ENCODE results near the gene TFCP2.

The TFCP2 gene

DNA sequence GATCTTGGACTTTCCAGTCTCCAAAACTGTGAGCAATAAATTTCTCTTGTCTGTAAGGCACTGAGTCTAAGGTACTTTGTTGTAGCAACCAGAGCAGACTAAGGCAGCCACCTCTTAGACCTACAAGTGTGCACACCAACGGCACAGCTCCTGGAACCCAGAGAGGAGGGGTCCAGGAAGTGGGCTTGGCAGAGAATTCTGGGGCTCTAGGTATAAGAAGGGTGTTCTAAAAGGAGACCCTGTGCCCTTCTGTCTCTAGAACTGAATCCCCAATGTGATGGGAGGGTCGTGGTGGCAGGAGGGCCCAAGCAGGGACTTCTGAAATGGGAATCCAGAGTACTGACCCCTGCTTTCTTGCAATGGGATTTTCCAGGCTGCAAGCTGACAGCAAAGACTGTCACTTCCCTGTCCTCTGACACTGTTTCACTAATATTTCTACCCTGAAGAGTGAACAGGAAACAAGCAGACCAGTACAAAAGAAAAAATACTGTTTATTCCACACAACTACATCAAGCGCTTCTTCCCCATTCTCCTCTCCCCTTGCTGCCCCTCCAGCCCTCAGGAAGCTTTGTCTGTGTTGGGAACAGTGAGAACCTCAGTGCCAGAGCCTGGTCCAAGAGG lies 13.6 kb upstream of the TFCP2 start:
- Histone ChIP-seq H3K36me3 (no peaks in the 10 kb centered on the region), H3K27ac (peak overlapping the region; percentile 22; the same call in 1 of the 2 replicates), H3K27me3 (ENCODE audit: insufficient read depth, low read depth, severe bottlenecking) (no peaks in the 10 kb centered on the region), H3K4me3 (ENCODE audit: low read depth, low read length) (no peak overlapping the region), H3K9me3 (ENCODE audit: severe bottlenecking) (no peaks in the 10 kb centered on the region)
- TF ChIP-seq, protein P1, sequence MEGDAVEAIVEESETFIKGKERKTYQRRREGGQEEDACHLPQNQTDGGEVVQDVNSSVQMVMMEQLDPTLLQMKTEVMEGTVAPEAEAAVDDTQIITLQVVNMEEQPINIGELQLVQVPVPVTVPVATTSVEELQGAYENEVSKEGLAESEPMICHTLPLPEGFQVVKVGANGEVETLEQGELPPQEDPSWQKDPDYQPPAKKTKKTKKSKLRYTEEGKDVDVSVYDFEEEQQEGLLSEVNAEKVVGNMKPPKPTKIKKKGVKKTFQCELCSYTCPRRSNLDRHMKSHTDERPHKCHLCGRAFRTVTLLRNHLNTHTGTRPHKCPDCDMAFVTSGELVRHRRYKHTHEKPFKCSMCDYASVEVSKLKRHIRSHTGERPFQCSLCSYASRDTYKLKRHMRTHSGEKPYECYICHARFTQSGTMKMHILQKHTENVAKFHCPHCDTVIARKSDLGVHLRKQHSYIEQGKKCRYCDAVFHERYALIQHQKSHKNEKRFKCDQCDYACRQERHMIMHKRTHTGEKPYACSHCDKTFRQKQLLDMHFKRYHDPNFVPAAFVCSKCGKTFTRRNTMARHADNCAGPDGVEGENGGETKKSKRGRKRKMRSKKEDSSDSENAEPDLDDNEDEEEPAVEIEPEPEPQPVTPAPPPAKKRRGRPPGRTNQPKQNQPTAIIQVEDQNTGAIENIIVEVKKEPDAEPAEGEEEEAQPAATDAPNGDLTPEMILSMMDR (IDR thresholded peaks at IDR 0.05; ENCODE audit: low read depth, low read length), result no peak
- DNase-seq, result no peak

DNA sequence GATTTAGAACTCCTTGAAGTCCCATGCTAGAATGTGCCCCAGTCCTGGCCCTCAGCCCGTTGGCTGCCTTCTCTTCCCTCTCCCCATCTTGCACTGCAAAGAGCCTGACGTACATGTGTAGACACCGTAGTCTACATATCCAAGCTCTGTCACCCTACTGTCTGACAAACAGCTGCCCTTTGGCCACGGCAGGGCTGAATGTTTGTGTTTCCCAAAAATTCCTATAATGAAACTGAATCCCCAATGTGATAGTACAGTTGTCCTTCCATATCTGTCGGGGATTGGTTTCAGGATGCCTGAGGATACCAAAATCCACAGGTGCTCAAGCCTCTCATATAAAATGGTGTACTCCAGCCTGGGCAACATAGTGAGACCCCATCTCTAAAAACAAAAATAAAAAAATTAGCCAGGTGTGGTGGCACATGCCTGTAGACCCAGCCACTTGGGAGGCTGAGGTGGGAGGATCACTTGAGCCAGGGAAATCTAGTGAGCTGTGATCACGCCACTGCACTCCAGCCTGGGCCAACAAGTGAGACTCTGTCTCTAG lies 12.3 kb upstream of the TFCP2 start:
- H3K36me3 ChIP-seq, result no peaks in the 10 kb centered on the region
- TF ChIP-seq, protein P1 (IDR thresholded peaks at IDR 0.05; ENCODE audit: low read depth, low read length), result no peak
- no peak overlapping the region for H3K27ac ChIP-seq
- H3K4me3 ChIP-seq (ENCODE audit: low read depth, low read length), result no peak overlapping the region
- no peaks in the 10 kb centered on the region for H3K9me3 ChIP-seq (ENCODE audit: severe bottlenecking)
- H3K27me3 ChIP-seq (ENCODE audit: insufficient read depth, low read depth, severe bottlenecking), result no peaks in the 10 kb centered on the region
- no peak for DNase-seq

DNA sequence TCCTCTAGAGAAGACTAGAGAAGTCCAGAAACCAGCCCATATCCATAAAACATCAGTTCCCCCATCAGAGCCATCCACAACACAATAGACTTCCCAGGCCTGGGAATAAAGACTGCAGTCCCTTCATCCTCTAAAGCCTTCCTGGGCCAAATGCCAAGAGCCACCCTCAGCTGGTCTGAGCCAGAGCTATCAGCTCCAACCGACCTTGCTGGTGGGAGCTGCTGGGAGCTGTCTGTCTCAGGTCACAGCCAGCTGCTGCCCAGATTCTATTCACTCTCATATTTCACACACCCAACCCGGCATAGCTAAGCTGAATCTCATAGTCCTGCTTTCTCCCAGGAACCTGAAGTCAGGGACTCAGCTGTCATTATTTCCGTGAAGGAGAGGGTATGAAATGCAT lies 10.9 kb upstream of the TFCP2 start:
- TF ChIP-seq, protein P1 (IDR thresholded peaks at IDR 0.05; ENCODE audit: low read depth, low read length), result no peak
- peak overlapping the region; percentile 9 for H3K4me3 ChIP-seq (ENCODE audit: low read depth, low read length)
- peak; percentile 88 for DNase-seq
- H3K27ac ChIP-seq, result peak overlapping the region; percentile 76
- no peaks in the 10 kb centered on the region for H3K9me3 ChIP-seq (ENCODE audit: severe bottlenecking)
- no peaks in the 10 kb centered on the region for H3K36me3 ChIP-seq
- no peaks in the 10 kb centered on the region for H3K27me3 ChIP-seq (ENCODE audit: insufficient read depth, low read depth, severe bottlenecking)

DNA sequence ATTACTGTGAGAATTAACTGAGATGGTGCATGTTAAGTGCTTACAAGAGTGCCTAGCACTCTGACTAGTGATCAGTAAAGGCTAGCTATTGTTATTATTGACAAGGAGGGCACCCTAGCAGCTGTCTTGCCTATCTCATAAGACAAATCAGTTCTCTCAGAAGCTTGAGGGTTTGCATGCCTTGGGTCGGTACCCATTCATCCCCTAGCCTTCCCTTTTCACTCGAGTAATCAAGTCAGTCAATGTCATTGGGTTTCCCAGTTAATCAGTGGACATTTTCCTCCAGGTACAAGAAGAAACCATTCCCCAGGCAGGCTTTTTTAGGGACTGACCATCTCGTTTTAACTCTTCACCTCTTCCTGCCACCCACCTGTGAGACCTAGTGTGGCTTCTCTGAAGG lies 10.4 kb upstream of the TFCP2 start:
- TF ChIP-seq, protein P1 (IDR thresholded peaks at IDR 0.05; ENCODE audit: low read depth, low read length), result no peak
- Histone ChIP-seq H3K36me3 (no peaks in the 10 kb centered on the region), H3K9me3 (ENCODE audit: severe bottlenecking) (no peaks in the 10 kb centered on the region), H3K27ac (peak overlapping the region; percentile 76), H3K27me3 (ENCODE audit: insufficient read depth, low read depth, severe bottlenecking) (no peaks in the 10 kb centered on the region), H3K4me3 (ENCODE audit: low read depth, low read length) (no peak overlapping the region; the same call in 1 of the 2 replicates)
- no peak for DNase-seq

DNA sequence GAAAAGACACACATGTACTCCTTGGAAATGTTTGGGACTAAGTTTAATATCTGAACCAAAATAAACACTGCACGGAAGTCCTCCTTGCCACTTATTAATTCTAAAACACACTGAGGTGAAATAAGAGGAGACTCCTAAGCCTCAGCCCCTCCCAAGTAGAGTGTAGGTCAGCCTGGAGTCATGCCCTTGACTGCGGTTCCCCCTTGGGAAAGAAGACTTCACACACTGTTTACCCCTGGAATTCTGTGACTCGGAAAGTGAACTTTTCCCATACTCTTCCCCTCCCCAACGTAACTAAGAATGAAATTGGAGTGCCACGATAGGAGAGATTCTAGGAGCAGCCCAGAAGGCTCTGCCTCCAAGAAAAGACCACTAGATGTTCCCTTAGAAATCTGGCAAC lies 8.6 kb upstream of the TFCP2 start:
- H3K27me3 ChIP-seq (ENCODE audit: insufficient read depth, low read depth, severe bottlenecking), result no peaks in the 10 kb centered on the region
- no peak for DNase-seq
- H3K9me3 ChIP-seq (ENCODE audit: severe bottlenecking), result no peaks in the 10 kb centered on the region
- no peak overlapping the region for H3K4me3 ChIP-seq (ENCODE audit: low read depth, low read length)
- no peak overlapping the region for H3K27ac ChIP-seq
- no peaks in the 10 kb centered on the region for H3K36me3 ChIP-seq
- TF ChIP-seq, protein P1 (IDR thresholded peaks at IDR 0.05; ENCODE audit: low read depth, low read length), result no peak

DNA sequence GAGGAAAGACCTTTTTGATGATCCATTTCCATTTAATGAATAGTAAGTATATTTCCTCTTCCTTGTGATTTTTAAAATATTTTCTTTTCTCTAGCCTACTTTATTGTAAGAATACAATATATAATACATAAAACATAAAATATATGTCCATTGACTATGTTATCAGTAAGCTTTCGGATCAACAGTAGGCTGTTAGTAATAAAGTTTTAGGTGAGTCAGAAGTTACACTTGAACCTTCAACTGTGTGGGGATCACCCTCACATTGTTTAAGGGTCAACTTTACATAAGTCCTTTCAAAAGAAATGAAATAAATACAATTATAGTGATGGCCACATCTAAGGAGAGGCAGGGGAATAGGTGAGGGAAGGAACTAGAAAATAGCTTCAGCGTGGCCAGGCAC lies 5.0 kb upstream of the TFCP2 start:
- H3K36me3 ChIP-seq, result no peaks in the 10 kb centered on the region; the same call in 1 of the 2 replicates
- TF ChIP-seq, protein P1 (IDR thresholded peaks at IDR 0.05; ENCODE audit: low read depth, low read length), result no peak
- DNase-seq, result no peak

More for the DNA sequence above, 5.0 kb upstream of the TFCP2 start:
- no peak overlapping the region for H3K4me3 ChIP-seq (ENCODE audit: low read depth, low read length)
- no peak overlapping the region for H3K27ac ChIP-seq
- H3K27me3 ChIP-seq (ENCODE audit: insufficient read depth, low read depth, severe bottlenecking), result no peaks in the 10 kb centered on the region
- H3K9me3 ChIP-seq (ENCODE audit: severe bottlenecking), result no peaks in the 10 kb centered on the region

Measured in WERI-Rb-1 (cell line).